Osteoblast (primary cell): ENCODE results near the gene TXNL4B. TPM values are rescaled to one million over a fixed set of nuclear protein-coding genes. Genes with fewer than 3 reads are reported as not detected.
A peak's percentile ranks its signal among the peaks of the same experiment; 100 is the strongest.
"Not testable (repeated sequence)": the region's sequence is repeated elsewhere in the genome, so short reads cannot be mapped to it uniquely, and the experiment has no call there.

Source experiments
- DNase-seq: peaks from one replicate; pipeline ENCODE4 v3.0.0; 2011; ENCODE audit warnings: low spot score, mixed read lengths; ENCODE audit not compliant: insufficient read length; ENCODE audit errors: missing footprints
- H2AFZ ChIP-seq: 2 replicates; pipeline ENCODE4 v1.6.0; 2011; ENCODE audit warnings: mild to moderate bottlenecking, low read length
- H3K27ac ChIP-seq: 2 replicates; pipeline ENCODE4 v1.5.1; 2011; ENCODE audit warnings: mild to moderate bottlenecking, low read depth, low read length, moderate library complexity
- H3K27me3 ChIP-seq: 2 replicates; pipeline ENCODE4 v1.6.0; 2012; ENCODE audit warnings: mild to moderate bottlenecking, control low read depth, inconsistent platforms, low read length, moderate library complexity; ENCODE audit not compliant: insufficient read depth
- H3K36me3 ChIP-seq: 2 replicates; pipeline ENCODE4 v1.5.1; 2011; ENCODE audit warnings: mild to moderate bottlenecking, low read length, control low read depth, moderate library complexity; ENCODE audit not compliant: insufficient read depth
- H3K4me1 ChIP-seq: 2 replicates; pipeline ENCODE4 v1.5.1; 2011; ENCODE audit warnings: mild to moderate bottlenecking, low read length, control low read depth, moderate library complexity; ENCODE audit not compliant: insufficient read depth
- H3K4me2 ChIP-seq: 2 replicates; pipeline ENCODE4 v1.6.0; 2011; ENCODE audit warnings: mild to moderate bottlenecking, low read length; ENCODE audit not compliant: insufficient read depth
- H3K4me3 ChIP-seq: fragments of 200-600 bp; sonication (generic); 3 replicates; pipeline ENCODE4 v1.5.1; 2012; ENCODE audit warnings: mild to moderate bottlenecking, low read length, inconsistent platforms; ENCODE audit not compliant: insufficient read depth
- H3K79me2 ChIP-seq: 2 replicates; pipeline ENCODE4 v1.6.0; 2012; ENCODE audit warnings: mild to moderate bottlenecking, low read length, control low read depth, inconsistent platforms; ENCODE audit not compliant: insufficient read depth
- H3K9me3 ChIP-seq: 2 replicates; pipeline ENCODE4 v1.5.1; 2011; ENCODE audit warnings: low read depth, low read length, control low read depth
- H4K20me1 ChIP-seq: 2 replicates; pipeline ENCODE4 v1.6.0; 2012; ENCODE audit warnings: mild to moderate bottlenecking, low read length, control low read depth; ENCODE audit not compliant: insufficient read depth
- total RNA-seq: library from RNA; depleted of rRNA; stranded (reverse); fragments of >200 nt; gene quantifications from 2 replicates; pipeline ENCODE4 v1.2.3, GENCODE V29; 2012
- TF ChIP-seq, protein P1 (sequence below): IDR thresholded peaks from 2 replicates; pipeline ENCODE4 v1.5.1; 2011; ENCODE audit warnings: mild to moderate bottlenecking, low read depth, low read length, moderate library complexity; ENCODE audit errors: extremely low read depth

Gene TXNL4B
- total RNA-seq, 1 donor = 12.3 TPM

DNA sequence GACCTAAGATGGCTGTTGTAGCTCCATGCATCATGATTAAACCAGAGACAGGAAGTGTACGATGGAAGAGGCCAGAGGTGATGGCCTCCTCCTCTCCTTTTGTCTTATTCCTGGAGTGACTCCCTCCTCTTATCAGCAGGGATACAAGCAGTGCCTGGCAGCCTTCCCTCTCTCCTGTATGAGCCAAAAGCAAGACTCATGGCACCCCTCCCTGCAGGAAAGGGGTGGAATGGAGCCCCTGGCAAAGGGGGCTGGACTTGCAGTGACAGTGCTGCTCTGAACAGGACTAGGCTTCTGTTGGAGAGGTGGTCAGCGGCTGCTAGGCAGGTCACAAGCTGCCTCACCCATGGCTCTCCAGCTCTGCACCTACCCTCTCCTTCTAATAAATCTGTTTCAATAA lies 8.4 kb downstream of the TXNL4B start:
- no peak overlapping the region for H3K27ac ChIP-seq
- H3K9me3 ChIP-seq = peaks cover 8% of the 10 kb centered on the region
- no peak overlapping the region for H2AFZ ChIP-seq
- no peak overlapping the region for H3K4me3 ChIP-seq
- peaks cover 4% of the 10 kb centered on the region for H3K79me2 ChIP-seq
- H3K36me3 ChIP-seq = peaks cover 50% of the 10 kb centered on the region
- H3K4me1 ChIP-seq = no peaks in the 10 kb centered on the region
- no peak overlapping the region for H3K4me2 ChIP-seq
- no peaks in the 10 kb centered on the region for H3K27me3 ChIP-seq
- no peaks in the 10 kb centered on the region for H4K20me1 ChIP-seq
- peak; percentile 18 for DNase-seq
- TF ChIP-seq, protein P1, sequence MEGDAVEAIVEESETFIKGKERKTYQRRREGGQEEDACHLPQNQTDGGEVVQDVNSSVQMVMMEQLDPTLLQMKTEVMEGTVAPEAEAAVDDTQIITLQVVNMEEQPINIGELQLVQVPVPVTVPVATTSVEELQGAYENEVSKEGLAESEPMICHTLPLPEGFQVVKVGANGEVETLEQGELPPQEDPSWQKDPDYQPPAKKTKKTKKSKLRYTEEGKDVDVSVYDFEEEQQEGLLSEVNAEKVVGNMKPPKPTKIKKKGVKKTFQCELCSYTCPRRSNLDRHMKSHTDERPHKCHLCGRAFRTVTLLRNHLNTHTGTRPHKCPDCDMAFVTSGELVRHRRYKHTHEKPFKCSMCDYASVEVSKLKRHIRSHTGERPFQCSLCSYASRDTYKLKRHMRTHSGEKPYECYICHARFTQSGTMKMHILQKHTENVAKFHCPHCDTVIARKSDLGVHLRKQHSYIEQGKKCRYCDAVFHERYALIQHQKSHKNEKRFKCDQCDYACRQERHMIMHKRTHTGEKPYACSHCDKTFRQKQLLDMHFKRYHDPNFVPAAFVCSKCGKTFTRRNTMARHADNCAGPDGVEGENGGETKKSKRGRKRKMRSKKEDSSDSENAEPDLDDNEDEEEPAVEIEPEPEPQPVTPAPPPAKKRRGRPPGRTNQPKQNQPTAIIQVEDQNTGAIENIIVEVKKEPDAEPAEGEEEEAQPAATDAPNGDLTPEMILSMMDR = no peak

GRCh38 chr16:72084445-72084844 lies 9.0 kb downstream of the TXNL4B start:
- DNase-seq = no peak
- Histone ChIP-seq H4K20me1 (no peaks in the 10 kb centered on the region), H3K4me1 (no peaks in the 10 kb centered on the region), H3K4me2 (no peak overlapping the region), H3K36me3 (peaks cover 45% of the 10 kb centered on the region), H3K79me2 (no peaks in the 10 kb centered on the region), H3K27me3 (no peaks in the 10 kb centered on the region), H3K4me3 (no peak overlapping the region), H2AFZ (no peak overlapping the region), H3K27ac (no peak overlapping the region), H3K9me3 (peaks cover 8% of the 10 kb centered on the region)
- TF ChIP-seq, protein P1 = no peak

- Histone ChIP-seq H3K27ac (no peak overlapping the region), H3K9me3 (peaks cover 8% of the 10 kb centered on the region), H3K4me2 (no peak overlapping the region), H4K20me1 (no peaks in the 10 kb centered on the region), H2AFZ (no peak overlapping the region), H3K4me1 (no peaks in the 10 kb centered on the region), H3K36me3 (peaks cover 40% of the 10 kb centered on the region), H3K79me2 (no peaks in the 10 kb centered on the region), H3K27me3 (no peaks in the 10 kb centered on the region), H3K4me3 (no peak overlapping the region)
- no peak for DNase-seq
- TF ChIP-seq, protein P1 = no peak
These were observed 9.5 kb downstream of the TXNL4B start for GRCh38 chr16:72083778-72084404.

DNA sequence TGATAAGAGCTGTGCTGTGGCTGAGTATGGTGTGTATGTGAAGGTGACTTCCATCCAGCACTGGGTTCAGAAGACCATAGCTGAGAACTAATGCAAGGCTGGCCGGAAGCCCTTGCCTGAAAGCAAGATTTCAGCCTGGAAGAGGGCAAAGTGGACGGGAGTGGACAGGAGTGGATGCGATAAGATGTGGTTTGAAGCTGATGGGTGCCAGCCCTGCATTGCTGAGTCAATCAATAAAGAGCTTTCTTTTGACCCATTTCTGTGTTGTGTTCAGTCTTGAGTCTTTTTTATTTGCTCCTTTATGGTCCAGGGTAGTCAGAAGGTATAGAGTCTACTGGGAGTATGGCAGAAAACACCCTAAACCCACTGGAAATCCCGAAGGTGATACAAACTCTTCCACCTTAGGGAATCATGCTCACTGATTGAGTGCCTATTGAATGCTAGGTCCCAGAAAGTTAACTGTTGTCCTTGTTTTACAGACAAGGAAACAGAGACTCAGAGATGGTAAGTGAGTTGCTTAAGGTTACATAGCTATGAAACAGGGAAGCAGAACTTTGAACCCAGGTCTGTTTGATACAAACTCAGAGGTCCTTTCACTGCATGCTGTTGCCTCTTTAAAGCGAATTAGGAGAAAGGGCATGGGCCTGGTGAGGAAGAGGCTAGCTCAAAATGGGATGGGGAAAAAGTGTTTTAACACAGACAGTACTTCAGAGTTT lies 16.3 kb downstream of the TXNL4B start:
- H3K27ac ChIP-seq, H3K27me3 ChIP-seq, H3K36me3 ChIP-seq, DNase-seq, H3K4me2 ChIP-seq, H4K20me1 ChIP-seq, H3K4me1 ChIP-seq, H2AFZ ChIP-seq, H3K4me3 ChIP-seq, H3K79me2 ChIP-seq, H3K9me3 ChIP-seq: not testable (repeated sequence)

GRCh38 chr16:72075067-72075466 lies 18.4 kb downstream of the TXNL4B start:
- H3K9me3 ChIP-seq, H3K79me2 ChIP-seq, H3K4me3 ChIP-seq, H3K27me3 ChIP-seq, H3K27ac ChIP-seq, DNase-seq, H4K20me1 ChIP-seq, H2AFZ ChIP-seq, H3K4me2 ChIP-seq, H3K36me3 ChIP-seq, H3K4me1 ChIP-seq: not testable (repeated sequence)
